ENCODE data around the gene CNDP2.

CNDP2 gene

GRCh38 chr18:74525741-74526140, 29.6 kb downstream of the CNDP2 start:
- peaks cover 10% of the 10 kb centered on the region for H3K36me3 ChIP-seq (ENCODE audit: insufficient read depth, insufficient read length, low read length)
- DNase-seq (ENCODE audit: low read depth, low spot score) = no peak
- H3K4me1 ChIP-seq (ENCODE audit: insufficient read depth, insufficient read length) = no peaks in the 10 kb centered on the region
- no peak overlapping the region for H3K9ac ChIP-seq (ENCODE audit: insufficient read length, low read depth)
- no peaks in the 10 kb centered on the region for H3K9me3 ChIP-seq (ENCODE audit: insufficient read depth, low read length)
- no peaks in the 10 kb centered on the region for H3K27me3 ChIP-seq (ENCODE audit: insufficient read depth, insufficient read length)
- H3K4me3 ChIP-seq (ENCODE audit: insufficient read length, low read depth) = no peak overlapping the region
- TF ChIP-seq SUZ12 (IDR thresholded peaks at IDR 0.05; ENCODE audit: extremely low read depth, insufficient read depth, insufficient read length) (no peak), YY1 (IDR thresholded peaks at IDR 0.05; ENCODE audit: insufficient read depth, insufficient read length) (no peak), ZNF274 (IDR thresholded peaks at IDR 0.05; ENCODE audit: low read depth, low read length) (no peak)

DNA sequence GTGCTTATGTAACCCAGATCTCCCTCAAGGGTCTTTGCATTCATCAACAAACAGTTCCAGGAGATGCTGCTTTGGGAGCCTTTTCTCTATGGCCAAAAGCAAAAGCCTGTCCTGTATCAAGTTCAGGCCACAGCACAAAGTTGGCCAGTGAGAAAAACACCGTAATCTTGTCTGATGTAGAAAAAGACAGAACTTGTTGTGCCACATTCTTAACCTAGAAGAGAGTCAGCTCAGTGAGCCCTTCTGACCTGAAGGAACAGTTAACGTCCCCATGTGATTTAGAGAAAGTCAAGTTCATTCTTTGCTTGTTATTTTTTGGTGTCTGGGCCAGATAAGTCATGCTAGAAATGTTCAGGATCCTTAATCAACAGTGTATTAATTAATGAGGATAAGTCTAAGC, 30.3 kb downstream of the CNDP2 start:
- Histone ChIP-seq H3K4me3 (ENCODE audit: insufficient read length, low read depth) (no peak overlapping the region), H3K9ac (ENCODE audit: insufficient read length, low read depth) (no peak overlapping the region), H3K36me3 (ENCODE audit: insufficient read depth, insufficient read length, low read length) (peaks cover 3% of the 10 kb centered on the region), H3K4me1 (ENCODE audit: insufficient read depth, insufficient read length) (no peaks in the 10 kb centered on the region), H3K9me3 (ENCODE audit: insufficient read depth, low read length) (no peaks in the 10 kb centered on the region), H3K27me3 (ENCODE audit: insufficient read depth, insufficient read length) (no peaks in the 10 kb centered on the region)
- no peak for DNase-seq (ENCODE audit: low read depth, low spot score)
- TF ChIP-seq SUZ12 (IDR thresholded peaks at IDR 0.05; ENCODE audit: extremely low read depth, insufficient read depth, insufficient read length) (no peak), YY1 (IDR thresholded peaks at IDR 0.05; ENCODE audit: insufficient read depth, insufficient read length) (no peak), ZNF274 (IDR thresholded peaks at IDR 0.05; ENCODE audit: low read depth, low read length) (no peak)

DNA sequence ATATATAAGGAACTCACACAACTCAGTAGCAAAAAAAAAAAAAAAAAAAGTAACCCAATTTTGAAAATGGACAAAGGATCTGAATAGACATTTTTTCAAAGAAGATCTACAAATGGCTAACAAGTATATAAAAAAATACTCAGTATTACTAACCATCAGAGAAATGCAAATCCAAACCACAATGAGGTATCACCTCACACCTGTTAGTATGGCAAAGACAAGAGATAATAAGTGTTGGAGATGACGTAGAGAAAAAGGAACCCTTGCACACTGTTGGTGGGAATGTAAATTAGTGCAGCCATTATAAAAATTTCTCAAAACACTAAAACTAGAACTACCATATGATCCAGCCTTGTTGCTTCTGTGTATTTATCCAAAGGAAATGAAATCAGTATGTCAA, 32.3 kb downstream of the CNDP2 start:
- Histone ChIP-seq H3K4me1 (ENCODE audit: insufficient read depth, insufficient read length) (no peaks in the 10 kb centered on the region), H3K4me3 (ENCODE audit: insufficient read length, low read depth) (no peak overlapping the region), H3K27me3 (ENCODE audit: insufficient read depth, insufficient read length) (no peaks in the 10 kb centered on the region), H3K9me3 (ENCODE audit: insufficient read depth, low read length) (no peaks in the 10 kb centered on the region), H3K9ac (ENCODE audit: insufficient read length, low read depth) (no peak overlapping the region), H3K36me3 (ENCODE audit: insufficient read depth, insufficient read length, low read length) (no peaks in the 10 kb centered on the region)
- TF ChIP-seq YY1 (IDR thresholded peaks at IDR 0.05; ENCODE audit: insufficient read depth, insufficient read length) = no peak
- no peak for TF ChIP-seq SUZ12 (IDR thresholded peaks at IDR 0.05; ENCODE audit: extremely low read depth, insufficient read depth, insufficient read length)
- TF ChIP-seq ZNF274 (IDR thresholded peaks at IDR 0.05; ENCODE audit: low read depth, low read length) = no peak
- DNase-seq (ENCODE audit: low read depth, low spot score) = no peak

GRCh38 chr18:74528913-74529312, 32.8 kb downstream of the CNDP2 start:
- H3K4me1 ChIP-seq (ENCODE audit: insufficient read depth, insufficient read length) = no peaks in the 10 kb centered on the region
- H3K4me3 ChIP-seq (ENCODE audit: insufficient read length, low read depth) = no peak overlapping the region
- no peak for TF ChIP-seq ZNF274 (IDR thresholded peaks at IDR 0.05; ENCODE audit: low read depth, low read length)
- TF ChIP-seq YY1 (IDR thresholded peaks at IDR 0.05; ENCODE audit: insufficient read depth, insufficient read length) = no peak
- no peak for TF ChIP-seq SUZ12 (IDR thresholded peaks at IDR 0.05; ENCODE audit: extremely low read depth, insufficient read depth, insufficient read length)
- H3K9ac ChIP-seq (ENCODE audit: insufficient read length, low read depth) = no peak overlapping the region
- H3K9me3 ChIP-seq (ENCODE audit: insufficient read depth, low read length) = no peaks in the 10 kb centered on the region
- no peaks in the 10 kb centered on the region for H3K27me3 ChIP-seq (ENCODE audit: insufficient read depth, insufficient read length)
- no peaks in the 10 kb centered on the region for H3K36me3 ChIP-seq (ENCODE audit: insufficient read depth, insufficient read length, low read length)
- DNase-seq (ENCODE audit: low read depth, low spot score) = no peak

DNA sequence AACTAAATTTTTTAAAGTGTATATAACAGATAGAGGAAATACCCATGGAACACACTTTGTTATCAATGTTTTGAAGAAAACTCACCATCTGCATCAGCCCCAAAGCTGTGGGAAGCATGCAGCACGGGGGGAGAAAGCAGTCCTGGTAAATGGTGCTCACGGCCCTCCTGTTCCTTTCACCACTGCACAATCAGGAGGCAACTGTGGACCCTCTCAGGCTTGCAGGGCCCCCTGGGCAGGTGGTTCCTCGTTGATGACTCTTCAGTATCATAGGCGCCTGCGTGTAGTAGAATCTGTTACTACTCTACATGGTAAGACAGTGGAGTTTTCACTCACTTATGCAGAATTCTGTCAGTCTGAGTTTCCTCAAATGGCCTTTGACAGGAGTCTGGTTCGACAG, 33.2 kb downstream of the CNDP2 start:
- no peak for DNase-seq (ENCODE audit: low read depth, low spot score)
- Histone ChIP-seq H3K4me3 (ENCODE audit: insufficient read length, low read depth) (no peak overlapping the region), H3K9ac (ENCODE audit: insufficient read length, low read depth) (no peak overlapping the region), H3K36me3 (ENCODE audit: insufficient read depth, insufficient read length, low read length) (no peaks in the 10 kb centered on the region), H3K4me1 (ENCODE audit: insufficient read depth, insufficient read length) (peaks cover 3% of the 10 kb centered on the region), H3K9me3 (ENCODE audit: insufficient read depth, low read length) (no peaks in the 10 kb centered on the region), H3K27me3 (ENCODE audit: insufficient read depth, insufficient read length) (no peaks in the 10 kb centered on the region)
- TF ChIP-seq YY1 (IDR thresholded peaks at IDR 0.05; ENCODE audit: insufficient read depth, insufficient read length) (no peak), SUZ12 (IDR thresholded peaks at IDR 0.05; ENCODE audit: extremely low read depth, insufficient read depth, insufficient read length) (no peak), ZNF274 (IDR thresholded peaks at IDR 0.05; ENCODE audit: low read depth, low read length) (no peak)

DNA sequence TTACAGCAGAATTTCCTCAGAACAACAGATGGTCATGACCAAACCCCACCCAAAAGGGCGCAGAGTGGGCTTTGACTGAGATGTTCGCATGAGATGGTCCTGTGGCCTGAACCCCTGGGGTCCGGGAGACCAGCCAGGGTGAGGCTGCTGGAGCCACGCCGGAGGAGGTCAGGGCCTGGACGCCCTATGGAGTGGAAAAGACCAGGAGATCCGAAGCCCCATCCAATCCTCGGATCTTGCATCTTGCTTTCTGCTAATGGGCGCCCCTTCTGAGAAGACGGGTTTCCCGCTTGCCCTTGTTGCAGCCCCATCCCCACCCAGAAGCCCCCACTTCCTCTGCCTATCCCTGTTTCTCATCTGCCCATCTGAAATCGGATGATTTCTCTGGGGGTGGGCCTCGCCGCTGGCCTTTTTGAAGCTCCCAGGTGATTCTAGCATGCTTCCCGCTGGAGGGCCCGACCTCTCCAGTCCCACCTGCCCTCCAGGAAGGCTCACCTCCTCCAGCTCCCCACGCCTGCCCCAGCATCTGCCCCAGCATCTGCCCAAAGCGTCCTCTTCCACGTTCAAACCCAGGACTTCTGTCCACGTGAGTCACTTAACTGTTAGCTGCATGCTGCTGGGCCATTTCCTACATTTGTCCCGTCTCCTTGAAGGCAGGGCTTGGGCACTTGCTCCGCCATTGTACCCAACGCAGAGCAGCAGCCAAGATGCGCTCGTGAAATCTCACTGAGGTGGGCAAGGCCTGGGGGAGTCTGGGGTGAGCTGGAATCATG, 33.8 kb downstream of the CNDP2 start:
- H3K4me3 ChIP-seq (ENCODE audit: insufficient read length, low read depth) = no peak overlapping the region
- no peak overlapping the region for H3K9ac ChIP-seq (ENCODE audit: insufficient read length, low read depth)
- no peak for TF ChIP-seq ZNF274 (IDR thresholded peaks at IDR 0.05; ENCODE audit: low read depth, low read length)
- peaks cover 3% of the 10 kb centered on the region for H3K4me1 ChIP-seq (ENCODE audit: insufficient read depth, insufficient read length)
- H3K9me3 ChIP-seq (ENCODE audit: insufficient read depth, low read length) = no peaks in the 10 kb centered on the region
- H3K36me3 ChIP-seq (ENCODE audit: insufficient read depth, insufficient read length, low read length) = no peaks in the 10 kb centered on the region
- DNase-seq (ENCODE audit: low read depth, low spot score) = no peak
- H3K27me3 ChIP-seq (ENCODE audit: insufficient read depth, insufficient read length) = no peaks in the 10 kb centered on the region

GRCh38 chr18:74530584-74530862, 34.4 kb downstream of the CNDP2 start:
- no peak for DNase-seq (ENCODE audit: low read depth, low spot score)
- Histone ChIP-seq H3K9me3 (ENCODE audit: insufficient read depth, low read length) (no peaks in the 10 kb centered on the region), H3K27me3 (ENCODE audit: insufficient read depth, insufficient read length) (no peaks in the 10 kb centered on the region), H3K4me1 (ENCODE audit: insufficient read depth, insufficient read length) (peaks cover 3% of the 10 kb centered on the region), H3K4me3 (ENCODE audit: insufficient read length, low read depth) (no peak overlapping the region), H3K36me3 (ENCODE audit: insufficient read depth, insufficient read length, low read length) (no peaks in the 10 kb centered on the region), H3K9ac (ENCODE audit: insufficient read length, low read depth) (no peak overlapping the region)
- TF ChIP-seq YY1 (IDR thresholded peaks at IDR 0.05; ENCODE audit: insufficient read depth, insufficient read length) = no peak
- TF ChIP-seq SUZ12 (IDR thresholded peaks at IDR 0.05; ENCODE audit: extremely low read depth, insufficient read depth, insufficient read length) = no peak
- TF ChIP-seq ZNF274 (IDR thresholded peaks at IDR 0.05; ENCODE audit: low read depth, low read length) = no peak
